GM13976 (cell line): Measurements from ENCODE around the gene WDR47.
"Not testable (repeated sequence)": the region's sequence is repeated elsewhere in the genome, so short reads cannot be mapped to it uniquely, and the experiment has no call there.

Experiments used
- DNase-seq: peaks from one replicate; pipeline ENCODE4 v3.0.0; 2012; ENCODE audit warnings: low spot score
- CTCF ChIP-seq: IDR thresholded peaks from 2 replicates; pipeline ENCODE4 v1.5.1; 2012; ENCODE audit warnings: borderline replicate concordance, mild to moderate bottlenecking; ENCODE audit not compliant: insufficient read depth; ENCODE audit errors: extremely low read depth, missing control alignments, control extremely low read depth
- in situ Hi-C: fragments of 300-500 bp; cut with MboI; formaldehyde crosslinking; loops from one replicate; pipeline ENCODE4 v1.12.0; 2022; ENCODE audit warnings: low sequenced_read_pairs, mixed read lengths, inconsistent platforms; ENCODE audit not compliant: unreplicated experiment

Gene WDR47

DNA sequence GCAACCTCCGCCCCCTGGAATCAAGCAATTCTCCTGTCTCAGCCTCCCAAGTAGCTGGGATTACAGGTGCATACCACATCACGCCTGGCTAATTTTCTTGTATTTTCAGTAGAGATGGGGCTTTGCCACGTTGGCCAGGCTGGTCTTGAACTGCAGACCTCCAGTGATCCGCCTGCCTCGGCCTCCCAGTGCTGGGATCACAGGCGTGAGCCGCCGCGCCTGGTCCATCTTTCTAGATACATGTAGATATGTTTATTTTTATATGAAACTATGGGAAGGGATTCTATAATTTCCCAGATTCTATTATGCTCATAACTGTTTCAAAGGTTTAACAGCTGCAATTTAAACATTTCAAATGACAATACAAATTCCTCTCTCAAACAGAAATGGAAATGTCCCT, 105.7 kb downstream of the WDR47 start:
- no peak for TF ChIP-seq CTCF
- no peak for DNase-seq
- in situ Hi-C loops = no loop called here

- in situ Hi-C loops = no loop called here
- DNase-seq = no peak
- TF ChIP-seq CTCF = no peak
Measured at GRCh38 chr1:108933944-108934343, 108.0 kb downstream of the WDR47 start.

GRCh38 chr1:108927565-108927964, 114.3 kb downstream of the WDR47 start:
- DNase-seq, in situ Hi-C loops: not testable (repeated sequence)

- in situ Hi-C loops = no loop called here
Measured at GRCh38 chr1:108925920-108926319, 116.0 kb downstream of the WDR47 start.

More at GRCh38 chr1:108925920-108926319, 116.0 kb downstream of the WDR47 start:
- TF ChIP-seq CTCF = no peak
- no peak for DNase-seq
